HepG2 (cell line): Measurements from ENCODE around the gene ID3. TPM values are rescaled to one million over a fixed set of nuclear protein-coding genes. Genes with fewer than 3 reads are reported as not detected.

Experiments used
- AHR ChIP-seq: IDR thresholded peaks from 2 replicates; pipeline ENCODE4 v1.6.1; 2018; ENCODE audit warnings: missing genetic modification reagents, missing compliant biosample characterization
- CTCF ChIP-seq: sonication (generic); formaldehyde crosslinking; IDR thresholded peaks from 2 replicates; pipeline ENCODE4 v1.5.0; 2020; ENCODE audit warnings: mild to moderate bottlenecking, missing genetic modification reagents, moderate library complexity
- GATA4 ChIP-seq: sonication (generic); IDR thresholded peaks from 2 replicates; pipeline ENCODE4 v1.6.1; 2016; ENCODE audit warnings: antibody characterized with exemption, low read depth, borderline replicate concordance
- HNRNPL ChIP-seq: fragments of 200-400 bp; formaldehyde crosslinking; IDR thresholded peaks from 2 replicates; pipeline ENCODE4 v1.6.1; 2017; ENCODE audit warnings: mild to moderate bottlenecking, low read depth, low read length
- RARG ChIP-seq: sonication (generic); formaldehyde crosslinking; IDR thresholded peaks from 2 replicates; pipeline ENCODE4 v1.4.0; 2020; ENCODE audit warnings: low read depth, mild to moderate bottlenecking, missing genetic modification reagents
- SOX6 ChIP-seq, 2 experiments: fragments of 450-650 bp in 1 of 2; sonication (generic) in 1 of 2; formaldehyde crosslinking in 1 of 2; IDR thresholded peaks; 2 replicates each; pipeline versions ENCODE4 v1.4.0 to v1.6.1; 2017 to 2020; ENCODE audit warnings: antibody characterized with exemption in 1 of 2, mild to moderate bottlenecking in 1 of 2, missing genetic modification reagents in 1 of 2
- SYNCRIP ChIP-seq: fragments of 200-400 bp; formaldehyde crosslinking; IDR thresholded peaks from 2 replicates; pipeline ENCODE4 v1.6.1; 2018; ENCODE audit warnings: mild to moderate bottlenecking, low read depth, low read length; ENCODE audit not compliant: insufficient read depth
- XBP1 ChIP-seq: sonication (generic); formaldehyde crosslinking; IDR thresholded peaks from 2 replicates; pipeline ENCODE4 v1.5.0; 2020; ENCODE audit warnings: missing genetic modification reagents
- XRCC5 ChIP-seq: fragments of 200-400 bp; formaldehyde crosslinking; optimal IDR thresholded peaks from 2 replicates; pipeline ENCODE3; 2017; ENCODE audit warnings: mild to moderate bottlenecking, low read length
- ZBTB26 ChIP-seq: IDR thresholded peaks from 2 replicates; pipeline ENCODE4 v1.6.1; 2016; ENCODE audit warnings: missing compliant biosample characterization, missing genetic modification reagents, borderline replicate concordance
- ZFP91 ChIP-seq: sonication (generic); formaldehyde crosslinking; IDR thresholded peaks from 2 replicates; pipeline ENCODE4 v1.9.0; 2022; ENCODE audit warnings: missing genetic modification reagents, mild to moderate bottlenecking, borderline replicate concordance
- ZFX ChIP-seq: sonication (generic); formaldehyde crosslinking; IDR thresholded peaks from 2 replicates; pipeline ENCODE4 v1.4.0; 2020; ENCODE audit warnings: mild to moderate bottlenecking, low read depth, missing genetic modification reagents, moderate library complexity
- ZHX2 ChIP-seq, 2 experiments: sonication (generic) in 1 of 2; formaldehyde crosslinking in 1 of 2; IDR thresholded peaks; 2 replicates each; pipeline versions ENCODE4 v1.6.1 to v1.9.0; 2014 to 2022; ENCODE audit warnings: antibody characterized with exemption in 1 of 2, borderline replicate concordance in 1 of 2, inconsistent platforms in 1 of 2, low read depth in 1 of 2, missing genetic modification reagents in 1 of 2
- ZNF143 ChIP-seq: sonication (generic); formaldehyde crosslinking; IDR thresholded peaks from 2 replicates; pipeline ENCODE4 v1.4.0; 2020; ENCODE audit warnings: missing genetic modification reagents
- ZNF83 ChIP-seq: sonication (generic); formaldehyde crosslinking; IDR thresholded peaks from 2 replicates; pipeline ENCODE4 v1.4.0; 2020; ENCODE audit warnings: missing genetic modification reagents, mild to moderate bottlenecking, borderline replicate concordance
- polyA plus RNA-seq, 8 experiments: library from polyadenylated mRNA; depleted of rRNA in 3 of 8; stranded (reverse) in 7 of 8; unstranded in 1 of 8; fragments of >200 nt; fragmentation: Illumina TruSeq in 4 of 8; extraction: Trizol in 4 of 8; gene quantifications; 2 replicates each; pipeline versions ENCODE4 v1.2.1 to v1.2.3, GENCODE V29; 2011 to 2016; ENCODE audit warnings: low read depth in 4 of 8, missing spikeins in 1 of 8, mixed read lengths in 1 of 8; ENCODE audit not compliant: insufficient read depth in 1 of 8
- total RNA-seq, 5 experiments: library from RNA; depleted of rRNA; stranded (reverse); fragments of >200 nt; fragmentation: Illumina TruSeq; extraction: Trizol; gene quantifications; 2 replicates each; pipeline ENCODE4 v1.2.3, GENCODE V29; 2016; ENCODE audit warnings: low read depth in 1 of 5
- TF ChIP-seq, protein P1 (sequence below): sonication (generic); formaldehyde crosslinking; IDR thresholded peaks from 2 replicates; pipeline ENCODE4 v1.4.0; 2020; ENCODE audit warnings: missing genetic modification reagents, borderline replicate concordance

The ID3 gene
- total and polyA plus RNA-seq, 2 of the 13 experiments (the other 11 are each of a cell fraction or from before 2014, with no cell fraction given) = 64.8 to 115 TPM

DNA sequence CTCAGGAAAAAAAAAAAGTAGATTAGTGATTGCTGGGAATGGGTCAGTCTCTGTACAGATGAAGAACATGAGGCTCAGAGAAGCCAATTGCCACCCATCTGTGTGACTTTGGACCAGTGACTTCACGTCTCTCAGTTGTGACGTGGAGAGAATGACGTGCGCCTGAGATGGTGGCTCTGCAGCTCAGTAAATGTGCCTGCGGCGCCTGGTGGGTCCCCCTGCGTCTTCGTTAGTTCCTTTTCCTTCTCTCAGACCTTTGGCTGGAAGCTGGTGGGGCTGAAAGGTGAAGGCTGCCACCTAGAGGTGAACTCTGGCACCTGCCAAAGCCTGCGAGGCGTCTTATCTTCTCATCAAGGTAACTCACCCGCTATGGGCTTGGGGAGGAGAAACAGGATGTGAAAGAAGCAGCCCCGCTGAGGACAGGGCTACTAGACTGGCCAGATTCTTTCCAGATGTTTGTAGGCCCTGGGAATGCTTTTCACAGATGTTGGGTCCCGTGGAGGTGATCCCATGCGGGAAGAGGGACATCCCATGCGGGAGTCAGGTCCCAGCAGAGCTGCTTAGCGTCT, 19.5 kb downstream of the ID3 start (continued):
- TF ChIP-seq HNRNPL (no peak), ZHX2 (IDR thresholded peaks at IDR 0.05; ENCODE audit: low read depth) (no peak; the same call in 1 of the 2 replicates), ZHX2 (CRISPR knock-in tag; IDR thresholded peaks at IDR 0.05; ENCODE audit: borderline replicate concordance) (no peak), CTCF (CRISPR knock-in tag) (peak; percentile 94), GATA4 (no peak), ZNF143 (CRISPR knock-in tag) (no peak), XRCC5 (peak; percentile 84), RARG (CRISPR knock-in tag) (no peak), SYNCRIP (no peak), ZNF83 (CRISPR knock-in tag) (no peak), AHR (CRISPR knock-in tag) (no peak), ZFP91 (CRISPR knock-in tag) (peak; percentile 70; the same call in 1 of the 2 replicates), SOX6 (IDR thresholded peaks at IDR 0.05) (no peak), SOX6 (CRISPR knock-in tag; IDR thresholded peaks at IDR 0.05) (no peak), ZFX (CRISPR knock-in tag) (0 out of 2 replicates have a peak, but pooled peaks have one; percentile 18), XBP1 (CRISPR knock-in tag) (no peak), ZBTB26 (CRISPR knock-in tag) (no peak)
- TF ChIP-seq, protein P1, sequence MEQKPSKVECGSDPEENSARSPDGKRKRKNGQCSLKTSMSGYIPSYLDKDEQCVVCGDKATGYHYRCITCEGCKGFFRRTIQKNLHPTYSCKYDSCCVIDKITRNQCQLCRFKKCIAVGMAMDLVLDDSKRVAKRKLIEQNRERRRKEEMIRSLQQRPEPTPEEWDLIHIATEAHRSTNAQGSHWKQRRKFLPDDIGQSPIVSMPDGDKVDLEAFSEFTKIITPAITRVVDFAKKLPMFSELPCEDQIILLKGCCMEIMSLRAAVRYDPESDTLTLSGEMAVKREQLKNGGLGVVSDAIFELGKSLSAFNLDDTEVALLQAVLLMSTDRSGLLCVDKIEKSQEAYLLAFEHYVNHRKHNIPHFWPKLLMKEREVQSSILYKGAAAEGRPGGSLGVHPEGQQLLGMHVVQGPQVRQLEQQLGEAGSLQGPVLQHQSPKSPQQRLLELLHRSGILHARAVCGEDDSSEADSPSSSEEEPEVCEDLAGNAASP = peak; percentile 37; the same call in 1 of the 2 replicates
